IPS DF 4.7 (cell line): Measurements from ENCODE around the gene CGB5.

Experiments
- DNase-seq: peaks from one replicate; pipeline ENCODE4 v3.0.0-alpha.2; 2013; ENCODE audit warnings: low spot score; ENCODE audit errors: extremely low read depth

The CGB5 gene

GRCh38 chr19:49085020-49085867, 41.6 kb downstream of the CGB5 start, which contains the start of gene SNRNP70:
SNRNP70 (plus strand) TSS chr19:49085451; CDS start chr19:49086415, 964 bp downstream.
- peak; percentile 98 for DNase-seq

GRCh38 chr19:49085868-49086232, 42.2 kb downstream of the CGB5 start:
- no peak for DNase-seq

GRCh38 chr19:49086296-49086695, 42.6 kb downstream of the CGB5 start:
- DNase-seq: no peak

- no peak for DNase-seq
Observed at GRCh38 chr19:49091391-49092038, 47.9 kb downstream of the CGB5 start.

- DNase-seq: no peak
Observed at GRCh38 chr19:49092686-49093085, 49.0 kb downstream of the CGB5 start.
